Measurements from ENCODE around the gene NFKBIB. TPM values are rescaled to one million over a fixed set of nuclear protein-coding genes. Genes with fewer than 3 reads are reported as not detected.

Gene NFKBIB
- total and polyA plus RNA-seq, 2 donors (not counting 3 experiments of a cell fraction or from before 2014, with no cell fraction given), result 25.0 to 30.8 TPM

DNA sequence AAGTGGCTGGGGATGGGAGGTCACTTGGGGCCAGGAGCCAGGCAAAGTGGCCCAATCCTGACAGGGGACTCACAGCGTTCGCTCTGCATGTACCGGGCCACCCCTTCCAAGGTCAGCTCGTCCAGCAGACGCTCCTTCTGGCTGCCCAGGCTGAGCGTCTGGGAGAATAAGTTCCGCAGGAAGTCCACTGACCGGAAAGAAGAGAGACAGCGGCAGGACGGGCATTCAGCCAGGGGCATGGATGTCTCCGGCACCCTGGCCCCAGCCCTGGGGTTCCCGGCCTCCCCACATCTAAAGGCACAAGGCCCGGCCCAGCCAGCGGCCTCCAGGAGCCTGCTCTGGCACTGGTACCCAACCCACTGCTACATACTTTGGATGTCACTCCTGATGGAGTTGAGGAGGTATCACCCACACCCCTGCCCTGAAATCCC is 6.4 kb upstream of the NFKBIB start:
- H4K20me1 ChIP-seq (replicated peaks; ENCODE audit: control insufficient read depth, extremely low read depth, insufficient read depth, low read length), result no peaks in the 10 kb centered on the region
- dilution Hi-C loops (cut with MboI; ENCODE audit: extremely low pct_ligation_motif_present, low sequenced_read_pairs) (no loop called here), intact Hi-C loops (cut with micrococcal nuclease) (no loop called here)
- no peak overlapping the region for H3K4me2 ChIP-seq (ENCODE audit: insufficient read depth, low read length)
- DNase-seq (ENCODE audit: low read depth, low spot score) (no peak), FAIRE-seq (no peak)
- no peaks in the 10 kb centered on the region for H3K9me1 ChIP-seq (replicated peaks; ENCODE audit: control insufficient read depth, extremely low read depth, insufficient read depth, low read length)
- H3K9me3 ChIP-seq (replicated peaks; ENCODE audit: control insufficient read depth, insufficient read depth, low read length), result no peaks in the 10 kb centered on the region
- no peaks in the 10 kb centered on the region for H3K27me3 ChIP-seq (ENCODE audit: control insufficient read depth in 2 of 2, insufficient read depth in 2 of 2, low read length in 2 of 2)
- H3K9ac ChIP-seq (replicated peaks; ENCODE audit: extremely low read depth, insufficient read depth, low read length), result no peak overlapping the region
- H2AFZ ChIP-seq (ENCODE audit: low read depth, low read length), result no peak overlapping the region
- BruUV-seq (replicated peaks), result no TSS peak
- CTCF ChIA-PET, result no interaction called here
- POLR2A ChIA-PET, result no interaction called here
- no peaks in the 10 kb centered on the region for H3K4me1 ChIP-seq (ENCODE audit: control insufficient read depth, extremely low read depth, insufficient read depth, low read length)
- peaks cover 2 to 17% of the 10 kb centered on the region in 2 experiments for H3K36me3 ChIP-seq (ENCODE audit: control insufficient read depth in 2 of 2, extremely low read depth in 1 of 2, insufficient read depth in 2 of 2, low read length in 2 of 2)
- TF ChIP-seq POLR2AphosphoS5 (IDR thresholded peaks at IDR 0.05; ENCODE audit: insufficient read depth, low read depth, low read length) (no peak), JUN (IDR thresholded peaks at IDR 0.05; ENCODE audit: borderline replicate concordance, insufficient read depth, insufficient read length, low read depth) (no peak), POLR2A (IDR thresholded peaks at IDR 0.05; ENCODE audit: low read depth, low read length) (no peak)
- TF ChIP-seq, protein P1, sequence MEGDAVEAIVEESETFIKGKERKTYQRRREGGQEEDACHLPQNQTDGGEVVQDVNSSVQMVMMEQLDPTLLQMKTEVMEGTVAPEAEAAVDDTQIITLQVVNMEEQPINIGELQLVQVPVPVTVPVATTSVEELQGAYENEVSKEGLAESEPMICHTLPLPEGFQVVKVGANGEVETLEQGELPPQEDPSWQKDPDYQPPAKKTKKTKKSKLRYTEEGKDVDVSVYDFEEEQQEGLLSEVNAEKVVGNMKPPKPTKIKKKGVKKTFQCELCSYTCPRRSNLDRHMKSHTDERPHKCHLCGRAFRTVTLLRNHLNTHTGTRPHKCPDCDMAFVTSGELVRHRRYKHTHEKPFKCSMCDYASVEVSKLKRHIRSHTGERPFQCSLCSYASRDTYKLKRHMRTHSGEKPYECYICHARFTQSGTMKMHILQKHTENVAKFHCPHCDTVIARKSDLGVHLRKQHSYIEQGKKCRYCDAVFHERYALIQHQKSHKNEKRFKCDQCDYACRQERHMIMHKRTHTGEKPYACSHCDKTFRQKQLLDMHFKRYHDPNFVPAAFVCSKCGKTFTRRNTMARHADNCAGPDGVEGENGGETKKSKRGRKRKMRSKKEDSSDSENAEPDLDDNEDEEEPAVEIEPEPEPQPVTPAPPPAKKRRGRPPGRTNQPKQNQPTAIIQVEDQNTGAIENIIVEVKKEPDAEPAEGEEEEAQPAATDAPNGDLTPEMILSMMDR (IDR thresholded peaks at IDR 0.05; ENCODE audit: extremely low read depth in 1 of 2, insufficient read depth in 1 of 2, low read depth in 1 of 2, low read length in 2 of 2), result no peak
- TF ChIP-seq, protein P2, sequence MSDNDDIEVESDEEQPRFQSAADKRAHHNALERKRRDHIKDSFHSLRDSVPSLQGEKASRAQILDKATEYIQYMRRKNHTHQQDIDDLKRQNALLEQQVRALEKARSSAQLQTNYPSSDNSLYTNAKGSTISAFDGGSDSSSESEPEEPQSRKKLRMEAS (IDR thresholded peaks at IDR 0.05; ENCODE audit: insufficient read depth, insufficient read length), result no peak
- no peak overlapping the region for H3K27ac ChIP-seq (ENCODE audit: insufficient read depth, low read depth, low read length)
- H3K79me2 ChIP-seq (ENCODE audit: control insufficient read depth, insufficient read depth, low read length), result no peaks in the 10 kb centered on the region
- no peak overlapping the region for H3K4me3 ChIP-seq (replicated peaks in 1 of 3; ENCODE audit: insufficient read depth in 1 of 3, low read depth in 1 of 3, low read length in 3 of 3)

DNA sequence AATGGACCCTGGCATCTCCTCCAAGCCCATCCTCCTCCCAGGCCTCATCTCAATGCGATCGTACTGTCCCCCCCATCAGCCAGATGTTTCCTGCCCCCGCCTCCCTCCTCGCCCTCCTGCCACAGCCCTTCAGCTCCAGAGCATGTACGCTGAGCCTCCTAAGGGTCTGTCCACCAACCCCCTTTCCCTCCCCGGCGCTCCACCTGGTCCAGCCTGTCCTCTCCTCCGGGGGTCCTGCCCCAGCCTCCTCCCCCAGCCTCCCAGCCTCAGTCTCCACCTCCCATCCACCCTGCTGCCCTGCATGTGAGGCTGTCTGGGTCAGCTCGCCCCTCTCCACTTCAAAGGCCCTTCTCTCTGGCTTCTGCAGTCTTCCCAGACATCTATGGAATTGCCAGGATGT is 4.8 kb upstream of the NFKBIB start:
- dilution Hi-C loops (cut with MboI; ENCODE audit: extremely low pct_ligation_motif_present, low sequenced_read_pairs), result no loop called here
- Histone ChIP-seq H3K4me2 (ENCODE audit: insufficient read depth, low read length) (no peak overlapping the region), H3K9ac (replicated peaks; ENCODE audit: extremely low read depth, insufficient read depth, low read length) (no peak overlapping the region), H3K4me3 (replicated peaks in 1 of 3; ENCODE audit: insufficient read depth in 1 of 3, low read depth in 1 of 3, low read length in 3 of 3) (no peak overlapping the region), H4K20me1 (replicated peaks; ENCODE audit: control insufficient read depth, extremely low read depth, insufficient read depth, low read length) (no peaks in the 10 kb centered on the region), H3K79me2 (ENCODE audit: control insufficient read depth, insufficient read depth, low read length) (no peaks in the 10 kb centered on the region), H3K4me1 (ENCODE audit: control insufficient read depth, extremely low read depth, insufficient read depth, low read length) (peaks cover 8% of the 10 kb centered on the region), H3K27ac (ENCODE audit: insufficient read depth, low read depth, low read length) (no peak overlapping the region), H3K9me3 (replicated peaks; ENCODE audit: control insufficient read depth, insufficient read depth, low read length) (no peaks in the 10 kb centered on the region), H2AFZ (ENCODE audit: low read depth, low read length) (no peak overlapping the region), H3K27me3 (ENCODE audit: control insufficient read depth in 2 of 2, insufficient read depth in 2 of 2, low read length in 2 of 2) (no peaks in the 10 kb centered on the region), H3K9me1 (replicated peaks; ENCODE audit: control insufficient read depth, extremely low read depth, insufficient read depth, low read length) (no peaks in the 10 kb centered on the region), H3K36me3 (ENCODE audit: control insufficient read depth in 2 of 2, extremely low read depth in 1 of 2, insufficient read depth in 2 of 2, low read length in 2 of 2) (peaks cover 0 to 5% of the 10 kb centered on the region in 2 experiments)
- no peak for TF ChIP-seq JUN (IDR thresholded peaks at IDR 0.05; ENCODE audit: borderline replicate concordance, insufficient read depth, insufficient read length, low read depth)
- TF ChIP-seq EZH2 (IDR thresholded peaks at IDR 0.05; ENCODE audit: borderline replicate concordance, low read depth, low read length, severe bottlenecking), result no peak
- no peak for TF ChIP-seq POLR2A (IDR thresholded peaks at IDR 0.05; ENCODE audit: low read depth, low read length)
- TF ChIP-seq, protein P1 (IDR thresholded peaks at IDR 0.05; ENCODE audit: extremely low read depth in 1 of 2, insufficient read depth in 1 of 2, low read depth in 1 of 2, low read length in 2 of 2), result no peak
- TF ChIP-seq, protein P2 (IDR thresholded peaks at IDR 0.05; ENCODE audit: insufficient read depth, insufficient read length), result no peak
- TF ChIP-seq GATA2 (IDR thresholded peaks at IDR 0.05; ENCODE audit: insufficient read depth, insufficient read length, low read depth, low read length), result no peak
- TF ChIP-seq POLR2AphosphoS5 (IDR thresholded peaks at IDR 0.05; ENCODE audit: insufficient read depth, low read depth, low read length), result no peak
- TF ChIP-seq MYC (IDR thresholded peaks at IDR 0.05; ENCODE audit: low read depth, low read length), result no peak
- no peak for TF ChIP-seq FOS (IDR thresholded peaks at IDR 0.05; ENCODE audit: borderline replicate concordance, insufficient read depth, low read length)
- FAIRE-seq, result no peak
- POLR2A ChIA-PET, result no interaction called here
- no peak for DNase-seq (ENCODE audit: low read depth, low spot score)
- BruUV-seq (replicated peaks), result no TSS peak
- CTCF ChIA-PET, result no interaction called here
- intact Hi-C loops (cut with micrococcal nuclease), result no loop called here

Data from endothelial cell of umbilical vein (primary cell).